Stimulated activated CD4-positive, alpha-beta T cell treated with anti-CD3 and anti-CD28 coated beads, Interleukin-1b, Interleukin-23, amount 100 ng/mL, for 48 hours (primary cell): ENCODE measurements around the gene DNMT3A.
"Not testable (repeated sequence)": the region's sequence is repeated elsewhere in the genome, so short reads cannot be mapped to it uniquely, and the experiment has no call there.

Source experiments
- DNase-seq: peaks from one replicate; pipeline ENCODE4 v3.0.0-alpha.2; 2020

DNMT3A gene

DNA sequence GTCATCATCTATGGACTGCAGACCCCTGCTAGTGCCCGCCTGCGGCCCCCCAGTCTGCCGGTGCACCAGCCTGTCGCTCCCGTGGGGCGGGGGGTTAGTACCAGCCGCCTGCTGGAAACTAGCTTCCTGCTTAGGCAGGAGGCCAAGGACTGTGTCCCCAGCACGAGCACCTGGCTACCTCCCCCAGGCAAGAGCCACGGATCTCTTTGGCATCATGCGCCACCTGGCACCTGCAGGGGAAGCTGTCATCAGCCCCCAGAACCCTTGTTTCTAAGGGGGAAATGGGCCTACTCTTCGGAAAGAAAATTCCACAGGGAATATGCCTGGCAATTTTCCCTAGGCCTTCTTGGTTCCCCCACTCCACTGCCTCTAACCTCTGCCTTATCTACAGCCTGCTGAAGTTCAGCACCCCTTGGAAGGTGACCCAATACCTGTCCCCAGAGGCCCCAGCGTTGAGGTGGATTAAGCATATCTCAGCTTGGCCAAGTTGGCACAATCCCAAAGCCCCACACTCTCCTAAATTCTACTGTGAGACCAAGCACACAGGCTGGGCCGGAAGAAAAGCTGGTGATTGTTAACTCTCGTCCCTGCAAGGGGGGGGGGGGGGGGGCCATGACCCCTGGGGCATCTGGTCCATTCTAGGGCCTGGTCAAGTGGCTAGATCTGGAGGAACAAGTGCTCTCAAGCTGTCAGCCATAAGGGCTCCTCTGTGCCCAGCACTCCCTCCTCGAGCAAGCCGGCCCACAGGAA, 111.4 kb downstream of the DNMT3A start:
- DNase-seq, result no peak

DNA sequence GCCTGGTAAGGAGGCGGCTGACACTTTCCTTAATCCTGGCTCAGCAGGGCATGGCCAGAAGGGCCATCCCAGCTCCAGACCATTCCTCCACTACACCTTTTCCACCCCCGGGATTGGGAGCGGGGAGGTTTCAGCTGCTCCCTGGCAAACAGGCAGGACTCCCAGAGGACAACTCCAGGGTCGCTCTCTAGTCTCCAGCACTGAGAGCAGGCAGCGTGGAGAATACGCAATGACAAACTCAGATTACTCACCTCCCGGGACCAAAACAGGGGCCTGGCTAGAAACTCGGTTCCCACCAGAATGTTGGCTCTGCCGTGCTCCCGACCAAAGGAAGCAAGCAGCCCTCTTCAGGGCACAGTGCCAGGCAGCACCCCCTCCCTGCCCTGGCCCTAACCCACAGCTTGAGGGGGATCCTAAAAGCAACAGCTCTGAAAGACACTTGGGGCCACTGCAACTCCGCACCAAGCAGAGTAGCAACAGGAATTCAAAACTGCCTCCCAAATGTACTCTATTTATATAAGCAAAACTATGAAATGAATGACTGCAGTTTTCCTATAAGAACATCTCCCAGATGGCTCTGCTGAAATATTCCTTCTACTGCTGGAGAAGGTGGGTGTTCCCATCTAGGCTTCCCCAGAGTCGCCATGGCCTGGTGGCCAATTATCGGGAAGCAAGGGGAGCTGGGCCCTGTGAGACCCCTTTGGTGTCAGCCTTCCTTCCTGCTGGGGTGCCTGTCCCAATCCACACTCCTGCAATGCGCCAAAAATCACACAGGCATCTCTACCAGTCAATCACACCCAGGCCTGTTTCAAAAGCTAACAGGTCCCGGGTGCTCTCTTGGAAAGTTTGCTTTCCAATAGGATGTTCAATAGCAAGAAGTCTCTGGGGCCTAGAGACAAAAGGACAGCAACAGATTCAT, 112.2 kb downstream of the DNMT3A start:
- no peak for DNase-seq

- no peak for DNase-seq
These were observed 112.9 kb downstream of the DNMT3A start for GRCh38 chr2:25228848-25229278.

DNA sequence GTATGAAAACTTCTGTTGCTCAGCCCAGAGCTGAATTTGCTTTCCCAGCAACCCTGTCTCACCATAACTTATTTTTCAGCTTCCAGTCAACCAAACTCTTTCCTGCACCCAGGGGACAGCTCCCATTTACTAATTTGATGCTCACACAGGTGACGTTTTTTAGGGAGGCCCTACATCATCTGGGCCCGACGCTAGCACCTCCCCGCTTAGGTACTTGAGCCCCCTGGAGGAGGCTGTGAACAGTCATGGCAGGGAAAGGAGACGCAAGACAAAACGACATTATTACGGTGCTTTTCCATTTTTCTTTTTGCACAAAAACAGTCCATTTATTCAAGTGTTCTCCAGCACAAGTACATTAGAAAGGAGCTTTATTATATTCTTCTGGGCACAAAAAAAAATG, 114.1 kb downstream of the DNMT3A start:
- no peak for DNase-seq

DNA sequence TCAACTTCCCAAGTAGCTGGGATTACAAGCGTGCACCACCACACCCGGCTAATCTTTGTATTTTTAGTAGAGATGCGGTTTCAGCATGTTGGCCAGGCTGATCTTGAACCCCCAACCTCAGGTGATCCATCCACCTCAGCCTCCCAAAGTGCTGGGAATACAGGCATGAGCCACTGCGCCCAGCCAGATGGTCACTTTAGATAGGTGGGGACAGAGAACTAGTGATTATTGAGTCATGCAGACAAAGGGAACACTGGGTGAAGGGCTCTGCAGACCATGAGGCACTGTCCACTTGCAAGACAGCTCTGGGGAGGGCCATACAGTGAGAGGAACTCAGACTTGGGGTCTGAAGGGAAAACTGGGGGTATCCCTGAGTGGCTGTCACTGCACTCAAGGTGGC, 114.9 kb downstream of the DNMT3A start:
- DNase-seq, result no peak

- DNase-seq, result no peak
These were observed 119.1 kb downstream of the DNMT3A start for GRCh38 chr2:25222477-25223121.

- no peak for DNase-seq
These were observed 120.1 kb downstream of the DNMT3A start for GRCh38 chr2:25221579-25221978.

DNA sequence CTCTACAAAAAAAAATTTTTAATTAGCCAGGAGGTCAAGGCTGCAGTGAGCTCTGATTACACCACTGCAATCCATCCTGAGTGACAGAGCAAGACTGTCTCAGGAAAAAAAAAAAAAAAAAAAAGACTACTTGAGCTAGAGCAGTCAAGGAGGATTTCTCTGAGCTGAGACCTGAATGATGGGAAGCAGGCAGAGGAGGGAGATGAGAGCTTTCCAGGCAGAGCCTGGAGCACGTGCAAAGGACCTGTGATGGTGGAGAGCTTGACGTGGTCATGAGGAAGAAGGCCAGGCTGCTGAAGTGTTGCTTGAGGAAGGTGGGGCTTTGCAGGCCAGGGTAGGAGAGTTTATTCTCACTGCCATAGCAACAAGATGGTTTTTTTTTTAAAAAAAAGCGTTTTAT, 121.4 kb downstream of the DNMT3A start:
- DNase-seq, result no peak

DNA sequence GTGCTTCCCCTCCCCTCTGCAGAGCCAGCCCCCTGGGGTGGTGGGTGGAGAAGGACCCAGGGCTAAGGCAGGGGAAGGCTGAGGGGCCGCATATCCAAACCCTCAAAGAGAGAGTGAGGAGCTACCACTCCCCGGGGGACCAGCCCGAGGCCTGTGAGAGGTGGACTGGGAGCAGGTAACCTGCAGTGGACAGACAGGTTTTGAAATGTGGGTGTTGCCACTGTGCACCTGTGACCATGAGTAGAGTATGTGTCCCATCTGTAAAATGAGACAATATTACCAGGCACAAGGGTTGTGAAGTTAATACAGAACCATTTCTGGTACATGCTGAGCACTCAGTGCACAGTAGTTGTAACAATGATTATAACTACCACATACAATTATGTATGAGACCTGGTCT, 122.1 kb downstream of the DNMT3A start:
- no peak for DNase-seq

DNA sequence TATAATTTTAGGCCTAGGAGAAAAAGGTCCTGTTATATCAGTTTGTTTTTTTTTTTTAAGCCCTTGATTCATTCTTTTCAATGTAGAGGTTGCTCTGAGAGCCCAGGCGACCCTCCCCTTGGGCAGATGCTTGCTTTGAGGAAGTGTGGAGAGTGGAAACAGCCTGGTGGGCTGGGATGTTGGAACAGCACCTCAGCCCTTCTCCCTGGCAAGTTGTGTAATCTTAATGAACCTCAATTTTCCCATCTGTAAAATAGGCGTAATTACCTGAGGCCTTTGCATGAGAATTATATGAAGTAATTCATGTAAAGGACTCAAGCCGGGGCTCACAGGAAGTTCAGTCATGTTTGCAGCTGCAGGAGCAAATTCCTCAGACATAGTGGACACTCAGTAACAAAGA, 123.6 kb downstream of the DNMT3A start:
- DNase-seq, result no peak

GRCh38 chr2:25215948-25216679, 125.6 kb downstream of the DNMT3A start:
- DNase-seq, result peak; percentile 78

- DNase-seq, result no peak
These were observed 126.5 kb downstream of the DNMT3A start for GRCh38 chr2:25215232-25215631.

DNA sequence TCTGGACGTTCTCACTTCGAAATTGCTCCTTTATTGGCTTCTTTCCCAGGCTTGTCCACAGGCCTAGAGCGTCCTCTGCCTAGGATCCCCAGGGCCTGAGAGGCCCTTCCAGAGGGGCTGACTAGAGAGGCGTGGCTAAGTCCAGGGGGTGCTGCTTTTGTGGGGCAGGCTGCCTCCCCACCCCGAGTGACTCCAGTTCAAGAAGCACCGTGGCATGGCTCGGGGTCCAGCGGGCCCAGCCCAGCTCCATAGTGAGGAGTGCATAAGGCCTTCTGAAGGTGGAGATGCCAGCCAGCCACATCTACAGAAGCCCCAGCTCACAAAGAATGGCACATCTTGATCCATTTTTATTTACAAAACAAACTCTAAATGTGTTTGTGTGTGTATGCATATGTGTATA, 128.5 kb downstream of the DNMT3A start:
- DNase-seq, result no peak

GRCh38 chr2:25210923-25211322, 130.8 kb downstream of the DNMT3A start:
- DNase-seq, result not testable (repeated sequence)

DNA sequence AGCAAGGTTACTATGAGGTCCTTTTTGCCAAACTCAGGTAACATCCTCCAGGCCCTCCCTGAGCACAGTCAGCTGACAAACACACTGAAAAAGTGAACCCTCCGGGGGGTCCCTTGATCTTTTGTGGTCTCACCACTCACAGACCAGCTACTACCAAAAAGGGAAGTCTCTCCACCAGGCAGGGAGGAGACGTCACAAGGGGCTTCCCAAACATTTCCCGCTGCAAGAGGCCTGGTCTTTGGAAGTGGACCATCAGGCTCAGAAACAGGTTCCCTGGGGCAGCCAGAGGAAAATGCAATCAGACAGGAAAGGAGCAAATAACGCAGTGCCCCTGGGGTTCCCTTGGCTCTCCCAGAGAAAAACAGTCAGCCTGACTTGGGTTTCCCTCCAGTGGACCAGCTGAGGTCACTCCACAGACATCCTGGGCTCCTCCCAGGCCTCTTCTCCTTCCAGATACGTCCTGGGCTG, 134.6 kb downstream of the DNMT3A start:
- DNase-seq, result no peak

- DNase-seq, result no peak
These were observed 137.4 kb downstream of the DNMT3A start for GRCh38 chr2:25204190-25204838.

DNA sequence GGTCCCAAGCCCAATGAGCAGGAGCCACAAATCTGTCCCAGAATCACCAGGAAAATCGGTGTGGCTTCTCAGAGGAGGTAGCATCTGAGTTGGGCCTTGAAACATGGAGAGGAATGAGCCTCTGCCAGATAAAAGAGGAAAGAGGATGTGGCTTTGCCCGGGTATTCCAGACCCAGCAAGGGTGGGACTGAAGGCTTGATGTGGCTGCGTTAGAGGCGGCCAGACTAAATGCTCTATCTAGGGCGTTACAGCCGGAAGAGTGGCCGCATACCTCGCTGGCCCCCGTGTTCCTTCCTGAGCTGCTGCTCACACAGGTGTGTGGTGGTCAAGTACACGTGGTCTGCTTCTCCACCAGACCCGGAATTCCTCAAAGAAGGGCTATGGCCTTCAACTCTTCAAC, 139.4 kb downstream of the DNMT3A start:
- no peak for DNase-seq

DNA sequence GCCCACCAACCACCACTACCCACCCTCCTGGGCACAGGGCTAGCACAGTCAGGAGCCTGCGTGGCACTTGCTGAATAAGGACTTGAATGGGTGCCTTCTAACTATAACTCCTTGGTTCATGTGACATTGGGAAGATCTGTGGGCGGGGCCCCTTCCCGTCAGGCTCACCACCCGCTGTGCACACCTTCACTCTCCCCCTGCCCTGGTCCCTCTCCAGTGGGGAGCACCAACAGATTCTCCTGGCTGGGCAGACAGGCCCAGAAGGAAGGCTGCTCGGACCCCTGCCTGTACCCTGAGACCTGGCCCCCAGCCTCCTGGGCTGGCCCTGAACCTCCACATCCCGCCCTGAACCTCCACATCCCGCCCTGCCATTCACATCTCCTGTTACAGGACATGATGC, 139.9 kb downstream of the DNMT3A start:
- no peak for DNase-seq

DNA sequence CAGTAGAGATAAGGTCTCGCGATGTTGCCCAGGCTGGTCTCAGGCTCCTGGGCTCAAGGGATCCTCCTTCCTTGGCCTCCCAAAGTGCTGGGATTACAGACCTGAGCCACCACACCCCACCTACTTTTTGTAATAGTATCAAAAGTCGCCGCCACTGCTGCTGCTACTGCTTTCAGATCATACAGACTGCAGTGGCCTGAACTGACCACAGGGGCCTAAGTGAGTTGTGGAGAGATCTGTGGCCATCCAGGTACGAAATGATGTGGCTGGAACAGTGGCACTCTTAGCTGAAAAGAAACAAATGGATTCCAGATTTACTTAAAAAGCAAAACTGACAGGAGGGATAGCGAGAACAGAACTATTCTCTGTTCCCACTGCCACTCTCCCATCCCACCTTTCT, 140.5 kb downstream of the DNMT3A start:
- DNase-seq, result no peak

DNA sequence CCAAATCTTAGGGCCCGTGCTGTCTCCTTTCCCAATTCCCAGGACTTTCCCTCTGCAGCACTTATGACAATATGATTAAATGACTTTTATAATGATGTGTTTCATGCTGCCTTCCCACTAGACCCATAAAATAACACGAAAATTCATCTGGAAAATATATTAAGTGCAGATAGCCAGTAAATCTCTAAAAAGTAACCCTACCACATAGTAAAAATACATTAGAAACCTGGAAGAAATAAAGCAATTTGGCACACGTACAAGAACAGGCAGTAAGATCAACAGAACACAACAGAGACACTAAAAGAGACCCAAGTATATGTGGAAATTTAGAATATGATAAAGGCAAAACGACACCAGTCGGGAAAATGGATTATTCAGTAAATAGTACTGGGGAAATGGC, 143.1 kb downstream of the DNMT3A start:
- DNase-seq, result no peak

DNA sequence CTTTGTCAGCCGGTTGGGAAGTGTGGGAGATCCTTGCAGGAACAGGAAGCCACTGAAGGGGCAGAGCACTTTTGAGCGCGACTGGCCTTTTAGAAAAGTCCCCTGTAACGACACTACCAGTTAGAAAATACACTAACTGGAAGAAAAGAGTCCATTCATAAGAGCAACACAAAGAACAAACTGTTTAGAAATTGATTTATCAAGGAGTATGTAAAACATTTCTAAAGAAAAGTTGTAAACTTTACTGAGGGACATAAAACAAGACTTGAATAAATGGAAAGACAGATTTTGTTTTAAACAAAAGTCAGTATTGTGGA, 143.6 kb downstream of the DNMT3A start:
- DNase-seq, result no peak
